Activated T-cell treated with anti-CD3 and anti-CD28 coated beads for 24 hours (primary cell): ENCODE results near the gene CHST13.
"Not testable (repeated sequence)": the region's sequence is repeated elsewhere in the genome, so short reads cannot be mapped to it uniquely, and the experiment has no call there.

Experiments
- DNase-seq: peaks from one replicate; pipeline ENCODE4 v3.0.0-alpha.2; 2020; ENCODE audit warnings: low read depth

The CHST13 gene

GRCh38 chr3:126556637-126557414, 32.9 kb downstream of the CHST13 start:
- no peak for DNase-seq

DNA sequence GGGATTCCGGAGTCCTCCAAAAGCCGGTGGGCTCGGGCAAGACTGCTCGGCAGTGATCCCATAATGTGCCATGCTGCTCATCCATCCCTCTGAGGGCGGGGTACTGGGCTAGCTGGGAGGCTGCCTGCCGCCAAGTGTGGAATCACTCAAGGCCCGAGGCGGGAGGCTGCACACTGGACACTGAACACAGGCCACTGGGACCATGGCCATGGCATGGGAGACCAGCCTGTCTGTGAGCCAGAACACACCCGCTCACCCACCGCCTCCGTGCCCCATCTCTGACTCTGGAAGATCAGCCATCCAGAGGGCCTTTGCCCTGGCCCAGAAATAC, 33.4 kb downstream of the CHST13 start:
- no peak for DNase-seq

- DNase-seq, result no peak
These were observed 33.8 kb downstream of the CHST13 start for GRCh38 chr3:126557761-126558160.

DNA sequence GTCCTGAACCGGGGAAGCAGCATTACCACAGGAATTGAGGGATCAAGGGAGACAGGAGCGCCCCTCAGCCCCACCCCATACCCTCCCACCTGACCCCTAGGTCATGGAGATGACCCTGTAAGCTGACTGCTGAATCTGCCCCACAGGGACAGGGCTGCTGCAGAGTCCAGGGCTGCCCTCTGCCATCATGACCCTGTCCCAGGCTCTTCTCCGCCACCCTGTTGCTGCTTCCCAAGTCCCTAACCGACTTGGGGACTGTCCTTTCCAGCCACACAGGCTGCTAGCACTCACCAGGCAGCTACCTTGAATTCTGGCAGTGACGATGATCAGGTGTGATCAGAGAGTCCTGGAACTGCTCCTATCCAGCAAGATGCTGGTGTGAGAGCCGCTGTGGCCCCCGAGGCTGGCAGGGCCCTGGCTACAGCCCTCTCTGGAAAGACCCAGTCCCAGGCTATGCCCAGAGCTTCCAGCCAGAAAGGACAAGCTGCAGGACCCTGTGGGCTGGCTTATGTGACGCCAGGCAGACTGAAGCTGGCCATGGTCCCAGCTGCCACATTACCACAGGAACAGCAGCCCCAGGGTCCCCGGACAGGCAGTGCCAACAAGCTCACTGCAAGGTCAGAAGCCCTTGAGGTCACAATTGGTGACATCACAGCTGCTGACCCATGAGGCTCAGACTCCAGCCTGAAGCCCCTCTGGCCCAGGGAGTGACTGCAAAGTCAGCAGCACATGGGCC, 34.5 kb downstream of the CHST13 start, which contains the start of gene C3orf22:
C3orf22 (minus strand) TSS at position 597 of the 736 bp plus-strand sequence. CDS start 5,542 bp downstream, outside the sequence.
- DNase-seq, result no peak

- DNase-seq, result no peak
These were observed 38.9 kb downstream of the CHST13 start for GRCh38 chr3:126562737-126563276.

GRCh38 chr3:126567696-126568438, 43.9 kb downstream of the CHST13 start:
- DNase-seq, result no peak

- no peak for DNase-seq
These were observed 44.9 kb downstream of the CHST13 start for GRCh38 chr3:126568776-126569342.

- no peak for DNase-seq
These were observed 45.5 kb downstream of the CHST13 start for GRCh38 chr3:126569390-126569975.

DNA sequence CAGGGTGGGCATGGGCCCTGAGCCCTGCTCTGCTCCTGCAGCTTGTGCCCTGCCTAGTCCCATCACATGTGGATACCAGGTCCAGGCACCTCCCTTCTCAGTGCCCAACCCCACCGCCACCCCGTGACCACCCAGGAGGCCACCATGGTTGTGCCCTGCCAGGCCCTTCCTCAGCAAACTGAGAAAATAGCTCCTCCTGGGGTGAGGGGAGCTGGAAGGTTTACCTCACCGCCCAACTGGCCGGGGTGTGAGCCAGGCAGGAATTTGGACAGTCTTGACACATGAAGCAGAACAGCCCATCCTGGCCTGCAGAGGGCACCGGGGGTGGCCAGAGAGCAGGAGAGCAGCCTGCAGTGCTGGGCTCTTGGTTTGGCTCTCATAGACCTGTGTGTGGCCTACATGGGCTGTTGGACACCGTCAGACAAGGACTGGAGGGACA, 46.2 kb downstream of the CHST13 start:
- no peak for DNase-seq

DNA sequence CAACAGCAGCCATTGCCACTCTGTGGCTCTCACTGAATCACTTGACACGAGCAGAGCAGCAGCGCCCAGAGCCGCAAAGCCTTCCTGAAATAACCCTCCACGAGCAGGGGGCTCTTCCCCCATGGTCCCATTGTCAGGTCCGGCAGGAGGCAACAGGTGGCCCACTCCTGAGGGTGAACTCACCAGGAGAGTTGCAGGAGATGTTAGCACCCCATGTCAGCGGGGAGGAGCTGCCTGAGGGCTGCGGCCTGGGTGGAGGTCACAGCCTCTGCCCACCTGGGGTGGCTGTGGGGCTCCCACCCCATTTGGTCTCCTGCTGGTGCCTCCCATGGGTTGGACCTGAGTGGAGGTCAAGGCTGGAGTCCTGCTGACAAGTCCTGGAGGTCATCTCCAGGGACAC, 47.1 kb downstream of the CHST13 start:
- DNase-seq, result no peak

DNA sequence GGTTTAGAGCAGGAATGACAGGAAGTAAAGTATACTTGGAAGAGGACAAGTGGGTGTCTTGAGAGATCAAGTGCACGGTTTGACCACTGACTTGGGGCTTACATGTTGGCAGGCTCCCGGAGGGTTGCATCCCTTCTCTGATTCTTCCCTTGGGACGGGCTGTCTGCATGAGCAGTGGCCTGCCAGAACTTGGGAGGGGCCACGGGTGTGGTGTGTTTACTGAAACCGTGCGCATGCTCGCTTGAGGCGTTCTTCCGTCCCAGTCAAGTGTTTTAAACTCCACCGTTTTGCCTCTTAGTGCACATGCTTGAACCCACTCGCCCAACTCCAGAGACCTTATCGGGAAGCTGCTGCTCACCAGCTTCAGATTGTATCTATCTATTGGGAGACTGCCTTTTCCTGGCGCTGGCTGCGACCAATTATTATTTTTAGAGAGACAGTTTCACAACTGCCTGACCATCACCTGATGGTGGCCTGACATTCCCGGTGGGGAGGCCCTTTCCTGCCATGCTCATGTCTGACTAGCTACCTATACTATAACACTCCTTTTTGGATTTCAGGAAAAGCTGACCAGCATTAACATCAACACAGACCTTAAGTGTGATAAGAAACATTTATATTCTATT, 49.6 kb downstream of the CHST13 start:
- DNase-seq, result no peak

GRCh38 chr3:126577261-126577660, 53.3 kb downstream of the CHST13 start:
- DNase-seq, result no peak

DNA sequence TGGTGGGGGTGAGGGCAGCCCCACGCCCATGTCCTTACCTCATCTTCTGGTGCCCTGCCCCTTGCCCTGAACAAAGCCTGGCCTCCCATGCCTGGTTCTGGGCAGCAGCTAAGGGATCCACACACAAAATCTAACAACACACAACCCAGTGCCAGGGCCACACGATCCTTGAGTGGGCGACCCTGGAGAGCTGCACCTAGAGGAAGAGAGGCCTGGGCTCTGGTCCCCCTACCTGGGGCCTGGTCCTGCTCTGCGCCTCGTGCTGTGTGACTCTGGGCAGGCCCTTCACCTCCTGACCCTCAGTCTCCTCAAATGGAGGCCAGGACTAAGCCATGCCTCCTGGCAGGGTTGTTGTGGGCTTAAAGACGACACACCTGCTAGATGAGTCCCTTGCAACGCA, 54.7 kb downstream of the CHST13 start:
- DNase-seq, result no peak

DNA sequence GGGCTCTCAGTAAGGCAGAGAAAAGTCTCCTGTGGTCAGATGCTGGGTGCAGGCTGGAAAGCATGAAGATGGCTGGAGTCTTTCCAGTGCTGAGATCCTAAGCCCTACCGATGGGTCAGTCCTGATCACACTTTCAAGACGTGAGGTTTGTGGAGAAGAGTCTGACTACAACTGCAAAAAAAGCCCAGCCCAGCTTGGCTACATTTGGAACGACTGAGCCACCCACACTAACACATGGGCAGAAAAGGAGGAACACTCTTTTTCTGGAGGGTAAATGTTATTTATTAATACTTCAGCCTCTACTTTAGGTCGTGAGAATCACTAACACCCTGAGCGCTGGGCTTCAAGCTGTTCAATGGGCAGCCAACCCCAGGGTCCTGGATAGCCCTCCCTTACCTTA, 56.8 kb downstream of the CHST13 start:
- no peak for DNase-seq

DNA sequence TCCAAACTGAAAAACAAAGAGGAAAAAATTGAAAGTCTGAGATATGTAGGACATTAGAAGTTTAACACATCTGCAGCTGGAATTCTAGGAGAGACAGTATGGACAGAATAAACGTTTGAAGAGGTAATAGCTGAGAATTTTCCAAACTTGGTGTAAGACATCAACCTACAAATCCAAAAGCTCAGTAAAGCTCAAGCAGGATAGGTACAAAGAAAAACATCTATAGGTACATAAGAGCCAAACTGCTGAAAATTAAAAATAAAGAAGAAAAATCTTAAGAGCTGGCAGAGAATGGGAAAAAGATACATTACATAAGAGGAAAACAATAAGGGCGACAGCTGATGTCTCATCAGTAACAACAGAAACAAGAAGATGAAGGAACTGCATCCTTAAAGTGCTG, 57.6 kb downstream of the CHST13 start:
- DNase-seq, result no peak

DNA sequence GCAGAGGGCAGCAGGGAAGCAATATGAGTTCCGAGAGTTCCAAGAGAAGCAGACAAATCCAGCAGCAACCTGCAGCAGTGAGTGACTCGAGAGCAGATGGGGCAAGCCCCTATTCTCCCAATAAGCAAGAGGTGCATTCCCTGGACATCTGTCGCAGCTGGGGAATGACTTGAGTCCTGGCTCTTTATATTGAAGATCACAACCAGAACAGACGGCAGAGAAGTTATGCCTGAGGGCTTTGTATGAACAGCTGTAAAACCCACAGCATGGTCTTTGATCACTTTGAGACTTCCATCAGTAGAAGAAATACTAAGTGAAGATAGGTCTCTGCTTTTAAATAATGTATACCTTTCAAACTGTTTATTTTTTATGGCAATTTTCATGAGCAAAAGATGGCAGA, 58.4 kb downstream of the CHST13 start:
- no peak for DNase-seq

- not testable (repeated sequence) for DNase-seq
These were observed 67.6 kb downstream of the CHST13 start for GRCh38 chr3:126591515-126591914.
